Measurements from ENCODE around the gene VAV3. TPM values are rescaled to one million over a fixed set of nuclear protein-coding genes. Genes with fewer than 3 reads are reported as not detected.

VAV3 gene
- polyA plus RNA-seq, 1 of the 3 experiments (the other 2 are of a cell fraction) = not detected

- 41% methylated on average over 1 of the region's 1 CpG for WGBS (ENCODE audit: low lambda C conversion rate)
- Histone ChIP-seq H3K4me2 (no peak overlapping the region), H4K20me1 (ENCODE audit: insufficient read depth) (no peaks in the 10 kb centered on the region), H3K36me3 (replicated peaks in 1 of 2; ENCODE audit: control insufficient read depth in 1 of 2, insufficient read depth in 2 of 2, low read length in 1 of 2) (no peaks in the 10 kb centered on the region), H3K4me1 (ENCODE audit: control insufficient read depth in 1 of 2, insufficient read depth in 2 of 2, low read depth in 1 of 2, low read length in 1 of 2) (peaks cover 0 to 2% of the 10 kb centered on the region in 2 experiments; a peak in 1 of 4 replicates), H3K4me3 (ENCODE audit: low read depth in 2 of 2, low read length in 1 of 2) (no peak overlapping the region), H3K27me3 (ENCODE audit: insufficient read depth) (no peaks in the 10 kb centered on the region), H3F3A (replicated peaks; ENCODE audit: insufficient read depth) (no peaks in the 10 kb centered on the region), H3K9ac (no peak overlapping the region), H3K79me2 (ENCODE audit: insufficient read depth) (no peaks in the 10 kb centered on the region), H3K9me3 (no peaks in the 10 kb centered on the region), H3K27ac (ENCODE audit: low read depth in 2 of 2, low read length in 1 of 2) (no peak overlapping the region), H3K9me2 (no peaks in the 10 kb centered on the region), H2AFZ (ENCODE audit: low read depth) (no peak overlapping the region)
- TF ChIP-seq TAF1 (IDR thresholded peaks at IDR 0.05; ENCODE audit: borderline replicate concordance, low read depth, low read length) = no peak
- no peak for TF ChIP-seq ZBTB33 (IDR thresholded peaks at IDR 0.05; ENCODE audit: borderline replicate concordance, low read depth)
- TF ChIP-seq CTCF (IDR thresholded peaks at IDR 0.05) = no peak
- TF ChIP-seq SIN3A (IDR thresholded peaks at IDR 0.05; ENCODE audit: borderline replicate concordance, low read depth, low read length) = no peak
- TF ChIP-seq RCOR1 (IDR thresholded peaks at IDR 0.05; ENCODE audit: low read length) = no peak
- no peak for TF ChIP-seq CHD2 (IDR thresholded peaks at IDR 0.05; ENCODE audit: low read length, partially characterized antibody)
- no peak for TF ChIP-seq FOSL2 (IDR thresholded peaks at IDR 0.05; ENCODE audit: borderline replicate concordance, low read depth)
- no peak for TF ChIP-seq RXRA (IDR thresholded peaks at IDR 0.05; ENCODE audit: borderline replicate concordance, low read depth)
- no peak for TF ChIP-seq FOXM1 (IDR thresholded peaks at IDR 0.05; ENCODE audit: low read depth)
- no peak for TF ChIP-seq FOXJ3 (CRISPR knock-in tag; IDR thresholded peaks at IDR 0.05)
- TF ChIP-seq ELF1 (IDR thresholded peaks at IDR 0.05) = no peak
- no peak for TF ChIP-seq IRF3 (IDR thresholded peaks at IDR 0.05; ENCODE audit: low read depth, low read length)
- ChIA-PET CTCF (no interaction called here), POLR2A (no interaction called here)
- DNase-seq = no peak
Measured at GRCh38 chr1:107804134-107804533, 160.8 kb downstream of the VAV3 start.

GRCh38 chr1:107803579-107803978 lies 161.4 kb downstream of the VAV3 start:
- Histone ChIP-seq H3K4me1 (ENCODE audit: control insufficient read depth in 1 of 2, insufficient read depth in 2 of 2, low read depth in 1 of 2, low read length in 1 of 2) (peaks cover 0 to 2% of the 10 kb centered on the region in 2 experiments; a peak in 1 of 4 replicates), H3K4me3 (ENCODE audit: low read depth in 2 of 2, low read length in 1 of 2) (no peak overlapping the region), H3K9me2 (no peaks in the 10 kb centered on the region), H3K36me3 (replicated peaks in 1 of 2; ENCODE audit: control insufficient read depth in 1 of 2, insufficient read depth in 2 of 2, low read length in 1 of 2) (no peaks in the 10 kb centered on the region), H3K4me2 (no peak overlapping the region), H2AFZ (ENCODE audit: low read depth) (no peak overlapping the region), H3K27ac (ENCODE audit: low read depth in 2 of 2, low read length in 1 of 2) (no peak overlapping the region), H3K9me3 (no peaks in the 10 kb centered on the region), H3K9ac (no peak overlapping the region), H3K27me3 (ENCODE audit: insufficient read depth) (no peaks in the 10 kb centered on the region), H3K79me2 (ENCODE audit: insufficient read depth) (no peaks in the 10 kb centered on the region), H4K20me1 (ENCODE audit: insufficient read depth) (no peaks in the 10 kb centered on the region), H3F3A (replicated peaks; ENCODE audit: insufficient read depth) (no peaks in the 10 kb centered on the region)
- no peak for DNase-seq
- WGBS (ENCODE audit: low lambda C conversion rate) = 36% methylated on average over 1 of the region's 1 CpG
- CTCF ChIA-PET = interaction anchor here (0.7 kb wide), 1 partner anchor 269 kb away, joined by 4 read pairs; no protein-coding TSS in a partner anchor
- POLR2A ChIA-PET = no interaction called here
- no peak for TF ChIP-seq NFIC (IDR thresholded peaks at IDR 0.05; ENCODE audit: borderline replicate concordance)
- no peak for TF ChIP-seq CHD2 (IDR thresholded peaks at IDR 0.05; ENCODE audit: low read length, partially characterized antibody)
- TF ChIP-seq FOXM1 (IDR thresholded peaks at IDR 0.05; ENCODE audit: low read depth) = no peak
- TF ChIP-seq USF1 (IDR thresholded peaks at IDR 0.05; ENCODE audit: borderline replicate concordance, low read depth) = no peak
- no peak for TF ChIP-seq RCOR1 (IDR thresholded peaks at IDR 0.05; ENCODE audit: low read length)
- no peak for TF ChIP-seq EZH2phosphoT487 (IDR thresholded peaks at IDR 0.05; ENCODE audit: borderline replicate concordance, low read depth)
- no peak for TF ChIP-seq GATA2 (CRISPR knock-in tag; IDR thresholded peaks at IDR 0.05)
- TF ChIP-seq SMC3 (IDR thresholded peaks at IDR 0.05; ENCODE audit: low read depth, low read length) = no peak
- TF ChIP-seq CTCF (IDR thresholded peaks at IDR 0.05) = no peak
- TF ChIP-seq YY1 (IDR thresholded peaks at IDR 0.05; ENCODE audit: low read depth) = no peak
- TF ChIP-seq RXRA (IDR thresholded peaks at IDR 0.05; ENCODE audit: borderline replicate concordance, low read depth) = no peak
- TF ChIP-seq RAD21 (IDR thresholded peaks at IDR 0.05; ENCODE audit: low read length) = no peak
- no peak for TF ChIP-seq ELF1 (IDR thresholded peaks at IDR 0.05)
- no peak for TF ChIP-seq JUND (IDR thresholded peaks at IDR 0.05)
